ENCODE measurements around the gene CUL4A. TPM values are rescaled to one million over a fixed set of nuclear protein-coding genes. Genes with fewer than 3 reads are reported as not detected.
A peak's percentile ranks its signal among the peaks of the same experiment; 100 is the strongest.

The CUL4A gene
- total RNA-seq, 3 donors from 2014 or later = 85.5 to 89.8 (median 87.8) TPM

- Mint-ChIP-seq H3K36me3 (ENCODE audit: insufficient read depth) (peaks cover 52% of the 10 kb centered on the region), H3K4me3 (no peak overlapping the region), H3K9me3 (peaks cover 9% of the 10 kb centered on the region), H3K4me1 (ENCODE audit: low read depth) (peaks cover 29% of the 10 kb centered on the region), H3K27me3 (ENCODE audit: low read depth) (no peaks in the 10 kb centered on the region)
- ATAC-seq (no peak), DNase-seq (no peak)
Measured at GRCh38 chr13:113171250-113172125, 37.9 kb upstream of the CUL4A start.

DNA sequence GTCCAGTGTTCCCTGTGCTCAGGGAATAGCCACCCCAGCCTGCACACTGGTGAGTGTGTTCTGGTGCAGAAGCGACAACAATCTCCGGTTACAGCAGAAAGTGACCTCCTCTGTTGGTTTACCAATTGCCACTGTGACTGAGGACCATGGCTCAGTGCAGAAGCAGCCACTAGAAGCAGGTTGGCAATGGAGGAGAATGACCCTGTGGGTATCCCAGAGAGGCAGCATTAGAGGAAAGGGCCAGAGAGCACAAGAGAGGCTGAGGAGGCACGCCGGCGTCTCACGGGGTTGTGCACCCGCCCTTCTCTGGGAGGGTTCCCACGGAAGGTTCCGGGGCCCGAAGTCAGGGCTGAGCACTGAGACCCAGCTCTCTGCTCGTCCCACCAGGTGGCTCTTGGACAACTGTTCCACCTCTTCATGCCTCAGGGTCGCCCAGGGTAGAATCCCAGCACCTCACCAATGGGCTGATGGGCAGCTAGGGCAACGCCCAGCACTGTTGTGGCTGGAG is 36.9 kb upstream of the CUL4A start:
- peaks cover 28% of the 10 kb centered on the region for H3K4me1 Mint-ChIP-seq (ENCODE audit: low read depth)
- DNase-seq (no peak), ATAC-seq (no peak)
- H3K36me3 Mint-ChIP-seq (ENCODE audit: insufficient read depth) = peaks cover 52% of the 10 kb centered on the region
- H3K27me3 Mint-ChIP-seq (ENCODE audit: low read depth) = no peaks in the 10 kb centered on the region
- no peak overlapping the region for H3K4me3 Mint-ChIP-seq
- H3K9me3 Mint-ChIP-seq = peaks cover 9% of the 10 kb centered on the region

GRCh38 chr13:113176280-113176679 is 33.1 kb upstream of the CUL4A start:
- peak in 1 of 2 donors; percentile 82 for ATAC-seq
- peaks cover 50% of the 10 kb centered on the region for H3K4me1 Mint-ChIP-seq (ENCODE audit: low read depth)
- peaks cover 54% of the 10 kb centered on the region for H3K36me3 Mint-ChIP-seq (ENCODE audit: insufficient read depth)
- H3K9me3 Mint-ChIP-seq = no peaks in the 10 kb centered on the region
- H3K4me3 Mint-ChIP-seq = no peak overlapping the region
- DNase-seq = peak; percentile 69
- H3K27me3 Mint-ChIP-seq (ENCODE audit: low read depth) = no peaks in the 10 kb centered on the region

GRCh38 chr13:113176822-113177221 is 32.6 kb upstream of the CUL4A start:
- Mint-ChIP-seq H3K4me3 (no peak overlapping the region), H3K9me3 (no peaks in the 10 kb centered on the region), H3K4me1 (ENCODE audit: low read depth) (peaks cover 46% of the 10 kb centered on the region), H3K36me3 (ENCODE audit: insufficient read depth) (peaks cover 51% of the 10 kb centered on the region), H3K27me3 (ENCODE audit: low read depth) (no peaks in the 10 kb centered on the region)
- ATAC-seq (no peak), DNase-seq (no peak)

- H3K4me3 Mint-ChIP-seq = no peak overlapping the region
- peaks cover 53% of the 10 kb centered on the region for H3K36me3 Mint-ChIP-seq (ENCODE audit: insufficient read depth)
- ATAC-seq (no peak), DNase-seq (no peak)
- peaks cover 51% of the 10 kb centered on the region for H3K4me1 Mint-ChIP-seq (ENCODE audit: low read depth)
- H3K9me3 Mint-ChIP-seq = no peaks in the 10 kb centered on the region
- H3K27me3 Mint-ChIP-seq (ENCODE audit: low read depth) = no peaks in the 10 kb centered on the region
Measured at GRCh38 chr13:113178070-113178895, 31.1 kb upstream of the CUL4A start.

GRCh38 chr13:113178896-113179167 is 30.6 kb upstream of the CUL4A start:
- H3K36me3 Mint-ChIP-seq (ENCODE audit: insufficient read depth) = peaks cover 58% of the 10 kb centered on the region
- DNase-seq (no peak), ATAC-seq (no peak)
- no peaks in the 10 kb centered on the region for H3K27me3 Mint-ChIP-seq (ENCODE audit: low read depth)
- H3K4me3 Mint-ChIP-seq = no peak overlapping the region
- H3K4me1 Mint-ChIP-seq (ENCODE audit: low read depth) = peaks cover 56% of the 10 kb centered on the region
- no peaks in the 10 kb centered on the region for H3K9me3 Mint-ChIP-seq

GRCh38 chr13:113179374-113180230 is 29.8 kb upstream of the CUL4A start:
- Mint-ChIP-seq H3K4me1 (ENCODE audit: low read depth) (peaks cover 58% of the 10 kb centered on the region), H3K27me3 (ENCODE audit: low read depth) (no peaks in the 10 kb centered on the region), H3K36me3 (ENCODE audit: insufficient read depth) (peaks cover 59% of the 10 kb centered on the region), H3K9me3 (no peaks in the 10 kb centered on the region), H3K4me3 (no peak overlapping the region)
- DNase-seq (no peak), ATAC-seq (no peak)

DNA sequence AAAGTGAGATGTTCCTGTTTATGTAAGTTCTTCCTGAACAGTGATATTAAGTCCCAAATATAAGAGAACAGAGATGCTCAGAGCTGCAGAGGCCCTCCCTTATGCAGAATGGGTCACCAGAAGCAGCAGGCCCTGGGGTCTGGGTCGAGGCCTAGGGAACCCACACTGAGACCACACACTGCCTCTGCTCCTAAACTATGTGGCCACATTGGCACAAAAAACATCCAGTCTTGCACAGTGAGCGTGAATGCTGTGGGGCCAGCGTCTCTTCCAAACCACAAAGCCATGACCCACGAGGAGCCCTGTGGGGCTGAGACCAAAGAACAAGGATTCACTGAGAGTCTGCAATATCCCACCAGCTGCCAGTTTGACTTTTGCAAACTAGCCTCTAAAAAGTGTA is 27.4 kb upstream of the CUL4A start:
- ATAC-seq (no peak), DNase-seq (no peak)
- Mint-ChIP-seq H3K4me3 (no peak overlapping the region), H3K9me3 (no peaks in the 10 kb centered on the region), H3K36me3 (ENCODE audit: insufficient read depth) (peaks cover 53% of the 10 kb centered on the region), H3K27me3 (ENCODE audit: low read depth) (no peaks in the 10 kb centered on the region), H3K4me1 (ENCODE audit: low read depth) (peaks cover 64% of the 10 kb centered on the region)

- no peaks in the 10 kb centered on the region for H3K9me3 Mint-ChIP-seq
- ATAC-seq = no peak
- no peaks in the 10 kb centered on the region for H3K27me3 Mint-ChIP-seq (ENCODE audit: low read depth)
- H3K36me3 Mint-ChIP-seq (ENCODE audit: insufficient read depth) = peaks cover 56% of the 10 kb centered on the region
- H3K4me1 Mint-ChIP-seq (ENCODE audit: low read depth) = peaks cover 68% of the 10 kb centered on the region
- no peak for DNase-seq
- H3K4me3 Mint-ChIP-seq = peak overlapping the region; percentile 11
Measured at GRCh38 chr13:113183450-113184129, 25.8 kb upstream of the CUL4A start.

DNA sequence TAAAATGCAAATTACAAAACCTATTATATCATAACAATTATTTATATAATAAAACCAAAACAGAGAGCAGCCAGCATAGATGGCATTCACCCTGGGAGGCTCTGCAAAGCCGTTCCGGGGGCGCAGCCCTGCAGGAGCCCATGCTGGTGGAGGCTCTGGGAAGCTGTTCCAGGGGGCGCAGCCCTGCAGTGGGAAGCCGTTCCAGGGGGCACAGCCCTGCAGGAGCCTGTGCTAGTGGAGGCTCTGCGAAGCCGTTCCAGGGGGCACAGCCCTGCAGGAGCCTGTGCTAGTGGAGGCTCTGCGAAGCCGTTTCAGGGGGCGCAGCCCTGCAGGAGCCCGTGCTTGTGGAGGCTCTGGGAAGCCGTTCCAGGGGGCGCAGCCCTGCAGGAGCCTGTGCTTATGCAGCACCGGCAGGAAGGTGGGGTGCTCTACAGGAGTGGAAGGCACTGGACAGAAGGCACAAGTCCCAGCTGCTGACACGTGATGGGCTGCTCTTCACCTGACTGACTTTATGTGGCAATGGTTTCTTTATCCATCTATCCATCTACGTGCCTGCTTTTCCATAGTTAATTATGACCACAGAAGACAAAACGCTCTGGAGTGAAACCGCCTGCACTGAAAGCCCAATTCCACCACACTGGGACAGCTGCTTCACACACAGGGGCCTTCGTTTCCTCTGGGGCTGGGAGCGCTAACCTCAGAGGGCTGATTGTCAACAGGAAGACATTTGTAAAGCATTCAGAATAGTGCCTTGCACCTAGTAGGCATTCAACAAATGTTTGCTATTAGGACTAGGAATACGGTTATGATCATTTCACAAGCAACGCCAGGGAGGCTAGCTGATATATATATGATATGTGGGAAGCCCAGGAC is 24.6 kb upstream of the CUL4A start:
- H3K9me3 Mint-ChIP-seq = no peaks in the 10 kb centered on the region
- DNase-seq = no peak
- no peaks in the 10 kb centered on the region for H3K27me3 Mint-ChIP-seq (ENCODE audit: low read depth)
- ATAC-seq = peak; percentile 23 to 32
- peaks cover 60% of the 10 kb centered on the region for H3K4me1 Mint-ChIP-seq (ENCODE audit: low read depth)
- peaks cover 55% of the 10 kb centered on the region for H3K36me3 Mint-ChIP-seq (ENCODE audit: insufficient read depth)
- peak overlapping the region; percentile 70 for H3K4me3 Mint-ChIP-seq

GRCh38 chr13:113186061-113186900 is 23.1 kb upstream of the CUL4A start:
- Mint-ChIP-seq H3K36me3 (ENCODE audit: insufficient read depth) (peaks cover 56% of the 10 kb centered on the region), H3K27me3 (ENCODE audit: low read depth) (no peaks in the 10 kb centered on the region), H3K9me3 (no peaks in the 10 kb centered on the region), H3K4me1 (ENCODE audit: low read depth) (peaks cover 48% of the 10 kb centered on the region), H3K4me3 (peak overlapping the region; percentile 52)
- ATAC-seq (peak; percentile 54 to 67), DNase-seq (no peak)

GRCh38 chr13:113187263-113187669 is 22.1 kb upstream of the CUL4A start:
- DNase-seq (peak; percentile 55), ATAC-seq (peak; percentile 90 to 92)
- Mint-ChIP-seq H3K4me1 (ENCODE audit: low read depth) (peaks cover 48% of the 10 kb centered on the region), H3K9me3 (no peaks in the 10 kb centered on the region), H3K27me3 (ENCODE audit: low read depth) (no peaks in the 10 kb centered on the region), H3K4me3 (peak overlapping the region; percentile 14), H3K36me3 (ENCODE audit: insufficient read depth) (peaks cover 51% of the 10 kb centered on the region)

All from activated T-cell treated with anti-CD3 and anti-CD28 coated beads, Interleukin-2, amount 50 U/mL, for 4 hours (primary cell).